Central memory CD4-positive, alpha-beta T cell (primary cell): Measurements from ENCODE around the gene C1orf52.
"Not testable (repeated sequence)": the region's sequence is repeated elsewhere in the genome, so short reads cannot be mapped to it uniquely, and the experiment has no call there.

Experiments used
- DNase-seq: peaks from one replicate; pipeline ENCODE4 v3.0.0; 2022

The C1orf52 gene

DNA sequence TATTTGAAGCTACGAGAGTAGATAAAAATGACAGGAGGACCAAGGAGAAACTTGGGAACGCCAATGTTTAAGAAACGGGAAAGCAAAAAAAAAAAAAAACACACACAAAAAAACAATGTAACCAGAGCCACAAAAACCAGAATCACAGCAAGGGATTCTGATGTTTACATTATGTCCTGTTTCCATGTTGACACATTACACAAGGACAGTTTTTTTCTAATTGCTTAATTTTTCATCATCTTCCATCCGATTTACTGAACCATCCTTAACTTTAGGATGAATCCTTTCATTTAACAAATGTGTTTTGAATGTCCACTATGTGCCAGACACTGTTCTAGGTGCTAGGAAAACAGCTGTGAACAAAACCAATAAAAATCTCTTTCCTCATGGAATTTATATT, 18.3 kb upstream of the C1orf52 start:
- DNase-seq = no peak

DNA sequence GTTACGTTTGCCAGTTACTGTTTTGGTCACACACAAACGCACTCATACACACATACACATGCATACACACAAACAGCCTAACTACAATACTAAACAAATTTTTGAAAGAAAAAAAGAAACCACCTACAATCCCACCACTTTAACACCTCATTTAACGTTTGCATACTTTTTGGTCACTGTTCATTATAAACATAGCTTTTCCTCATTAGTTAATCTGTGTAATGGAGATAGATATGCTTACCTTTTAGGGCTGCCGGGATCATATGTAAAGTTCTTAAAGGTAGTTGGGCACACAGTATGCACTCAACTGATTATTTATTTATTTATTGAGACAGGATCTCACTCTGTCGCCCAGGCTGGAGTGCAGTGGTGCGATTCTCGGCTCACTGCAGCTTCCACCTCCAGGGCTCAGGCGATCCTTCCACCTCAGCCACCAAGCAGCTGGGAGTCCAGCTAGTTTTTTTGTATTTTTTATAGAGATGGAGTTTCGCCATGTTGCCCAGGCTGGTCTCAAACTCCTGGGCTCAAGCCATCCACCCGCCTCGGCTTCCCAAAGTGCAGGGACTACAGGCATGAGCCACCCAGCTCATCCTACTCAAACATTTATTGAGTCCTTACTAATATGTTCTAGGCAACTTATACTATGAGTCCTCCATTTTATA, 17.6 kb upstream of the C1orf52 start:
- DNase-seq = no peak

GRCh38 chr1:85276215-85276977, 16.9 kb upstream of the C1orf52 start, which contains the start of gene BCL10:
TSS of gene BCL10 (minus strand) at chr1:85276632. CDS start at chr1:85276352, 280 bp downstream.
- DNase-seq = peak; percentile 98

DNA sequence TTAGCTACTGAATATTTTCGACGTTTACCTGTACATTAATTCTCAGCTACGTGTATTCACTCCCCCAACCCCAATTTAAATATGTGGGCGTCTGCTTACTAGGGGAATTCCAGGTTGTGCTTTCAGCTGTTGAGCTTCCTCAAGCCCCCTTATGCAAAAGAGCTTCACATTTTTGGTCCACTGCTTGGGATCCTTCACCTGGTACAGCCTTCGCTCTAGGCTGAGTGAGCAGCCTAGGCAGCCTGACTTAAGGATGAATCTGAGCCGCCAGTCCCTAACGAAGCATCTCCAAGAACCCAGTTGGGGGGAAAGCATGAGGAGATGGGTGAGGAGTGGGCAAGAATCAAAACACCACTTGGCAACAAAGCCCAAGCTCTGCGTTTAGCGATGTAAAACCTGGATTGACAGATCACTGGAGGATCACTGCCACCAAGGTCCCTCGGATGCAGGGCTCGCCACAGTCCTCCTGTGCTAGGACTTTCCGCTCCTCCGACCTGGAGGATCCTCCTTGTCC, 16.3 kb upstream of the C1orf52 start:
- DNase-seq = peak; percentile 43

GRCh38 chr1:85274969-85275453, 15.5 kb upstream of the C1orf52 start:
- no peak for DNase-seq

DNA sequence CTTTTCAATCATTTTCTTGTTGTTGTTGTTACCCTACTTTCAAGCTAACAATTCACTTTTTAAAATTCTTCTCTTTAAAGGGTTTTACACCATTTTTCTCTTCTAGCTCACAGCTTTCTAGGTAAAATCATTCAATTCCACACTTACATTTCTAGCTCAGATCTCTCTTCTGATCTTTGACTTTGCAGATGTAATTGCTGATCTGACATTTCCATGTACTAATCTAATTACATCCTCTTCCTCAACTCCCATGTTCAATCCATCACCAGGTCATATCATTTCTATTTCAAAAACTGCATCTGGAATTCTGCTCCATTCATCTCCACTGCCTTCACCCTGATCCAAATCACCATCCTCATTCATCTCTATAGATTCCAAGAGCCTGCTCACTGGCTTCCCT, 13.9 kb upstream of the C1orf52 start:
- no peak for DNase-seq

DNA sequence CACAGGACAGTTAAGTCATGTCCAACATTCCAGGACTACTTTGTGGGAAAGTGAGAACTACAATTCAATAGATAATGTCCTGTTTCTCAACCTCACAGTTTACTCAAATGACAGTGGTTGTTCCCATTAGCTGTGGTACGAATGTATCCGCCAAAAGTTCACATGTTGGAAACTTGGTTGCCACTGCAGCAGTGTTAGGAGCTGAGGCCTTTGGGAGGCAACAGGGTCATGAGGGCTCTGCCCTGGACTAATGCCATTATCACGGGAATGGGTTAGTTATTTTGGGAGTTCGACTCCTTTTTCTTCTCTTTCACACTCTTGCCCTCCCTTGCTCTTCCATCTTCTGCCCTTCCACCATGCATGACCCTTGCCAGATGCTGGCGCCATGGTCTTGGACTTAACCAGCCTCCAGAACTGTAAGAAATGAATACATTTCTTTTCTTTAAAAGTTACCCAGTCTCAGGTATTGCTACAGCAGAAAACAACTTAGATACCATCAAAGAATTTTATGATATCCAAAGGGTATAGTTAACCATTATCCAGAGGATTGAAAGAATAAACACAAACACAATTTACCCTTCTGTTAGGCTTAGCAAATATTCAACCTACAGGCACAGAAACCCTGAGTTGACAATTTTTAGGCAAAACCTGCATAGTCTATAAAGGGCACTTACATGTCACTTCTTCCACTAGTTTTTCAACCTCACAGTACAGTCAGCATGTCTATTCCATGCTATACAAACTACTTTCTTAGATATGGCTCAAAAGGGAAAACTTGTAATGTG, 9.5 kb upstream of the C1orf52 start:
- DNase-seq = no peak

DNA sequence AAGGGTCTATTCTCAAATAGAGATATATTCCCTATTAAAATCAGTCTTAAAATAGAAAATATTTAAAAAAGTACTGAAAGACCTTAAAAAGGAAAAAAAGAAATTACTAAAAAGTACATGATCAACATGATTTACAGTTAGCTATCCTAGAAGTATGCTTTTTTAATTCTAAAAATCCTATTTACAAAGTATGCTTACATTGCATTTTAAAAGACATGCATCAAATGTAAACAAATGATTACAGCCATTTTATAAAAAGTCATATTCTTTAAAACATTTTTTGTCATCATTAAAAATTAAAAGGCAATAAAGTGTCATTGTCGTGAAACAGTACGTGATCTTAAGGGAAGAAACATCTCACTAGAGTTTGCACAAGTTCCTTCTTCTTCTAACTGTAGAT, 7.9 kb upstream of the C1orf52 start:
- DNase-seq = no peak

DNA sequence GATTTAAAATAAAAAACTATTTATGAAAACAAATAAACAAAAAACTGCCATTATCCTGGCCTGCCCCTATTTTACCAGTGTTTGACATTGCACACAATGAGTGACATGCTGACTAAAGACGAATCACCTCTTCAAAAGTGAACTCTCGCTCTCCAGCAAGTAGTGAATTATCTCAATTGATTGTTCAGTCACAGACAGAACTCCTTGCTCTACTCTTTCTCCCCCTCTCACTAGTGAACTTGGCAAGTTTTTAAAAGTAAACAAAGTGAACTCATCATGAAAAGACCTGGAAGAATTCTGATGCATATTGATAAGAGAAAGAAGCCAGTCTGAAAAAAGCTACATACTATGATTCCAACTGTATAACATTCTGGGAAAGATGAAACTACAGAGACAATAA, 4.7 kb upstream of the C1orf52 start:
- DNase-seq = no peak

- DNase-seq = no peak
These were observed 3.5 kb upstream of the C1orf52 start for GRCh38 chr1:85262985-85263384.

GRCh38 chr1:85259912-85260274, 431 bp upstream of the C1orf52 start:
- DNase-seq = no peak

DNA sequence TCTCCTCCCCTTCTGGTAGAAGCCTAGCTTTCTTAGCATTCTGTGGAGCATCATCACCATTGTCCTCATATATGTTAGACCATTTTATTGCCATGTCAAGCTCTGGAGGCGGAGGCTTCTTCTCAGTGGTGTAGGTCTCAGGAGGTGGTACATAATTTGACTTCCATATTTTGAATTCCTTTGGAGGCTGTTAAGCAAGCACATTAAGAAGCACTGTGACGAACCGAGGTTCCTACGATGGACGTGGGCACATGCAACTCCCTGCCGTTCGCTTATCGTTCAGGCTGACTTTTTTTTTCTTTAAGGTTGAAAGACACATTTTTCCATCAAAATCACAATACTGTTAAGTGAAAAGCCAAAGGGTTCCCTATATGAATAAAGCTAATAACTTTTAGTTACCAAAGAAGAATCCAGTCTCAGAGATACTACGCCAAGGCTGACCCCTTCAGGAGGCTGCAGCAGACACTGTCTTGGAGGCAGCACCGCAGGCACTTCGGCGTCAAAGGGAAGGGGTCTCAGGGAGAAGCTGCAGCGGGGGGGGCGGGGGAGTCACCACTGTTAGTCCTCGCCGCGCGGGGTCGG, 835 bp downstream of the C1orf52 start:
- no peak for DNase-seq

- not testable (repeated sequence) for DNase-seq
These were observed 10.4 kb downstream of the C1orf52 start for GRCh38 chr1:85249042-85249441.

GRCh38 chr1:85245891-85246290, 13.6 kb downstream of the C1orf52 start:
- no peak for DNase-seq

DNA sequence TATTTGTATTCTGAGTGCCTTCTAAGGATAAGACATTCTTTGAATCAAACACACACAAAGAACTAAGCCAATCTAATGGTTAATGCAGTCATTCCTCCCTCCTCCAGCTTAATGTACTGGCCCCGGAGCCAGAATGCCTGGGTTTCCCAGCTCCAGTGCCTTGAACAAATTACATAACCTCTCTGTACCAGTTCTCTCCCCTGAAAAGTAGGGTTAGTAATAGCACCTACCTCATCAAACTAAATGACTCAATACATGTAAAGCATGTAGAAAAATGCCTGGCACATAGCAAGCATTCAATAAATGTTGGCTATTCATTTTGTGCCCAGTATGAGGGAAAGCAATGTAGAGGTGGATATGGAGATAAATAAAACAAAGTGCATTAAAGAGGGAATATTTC, 14.0 kb downstream of the C1orf52 start:
- DNase-seq = no peak

DNA sequence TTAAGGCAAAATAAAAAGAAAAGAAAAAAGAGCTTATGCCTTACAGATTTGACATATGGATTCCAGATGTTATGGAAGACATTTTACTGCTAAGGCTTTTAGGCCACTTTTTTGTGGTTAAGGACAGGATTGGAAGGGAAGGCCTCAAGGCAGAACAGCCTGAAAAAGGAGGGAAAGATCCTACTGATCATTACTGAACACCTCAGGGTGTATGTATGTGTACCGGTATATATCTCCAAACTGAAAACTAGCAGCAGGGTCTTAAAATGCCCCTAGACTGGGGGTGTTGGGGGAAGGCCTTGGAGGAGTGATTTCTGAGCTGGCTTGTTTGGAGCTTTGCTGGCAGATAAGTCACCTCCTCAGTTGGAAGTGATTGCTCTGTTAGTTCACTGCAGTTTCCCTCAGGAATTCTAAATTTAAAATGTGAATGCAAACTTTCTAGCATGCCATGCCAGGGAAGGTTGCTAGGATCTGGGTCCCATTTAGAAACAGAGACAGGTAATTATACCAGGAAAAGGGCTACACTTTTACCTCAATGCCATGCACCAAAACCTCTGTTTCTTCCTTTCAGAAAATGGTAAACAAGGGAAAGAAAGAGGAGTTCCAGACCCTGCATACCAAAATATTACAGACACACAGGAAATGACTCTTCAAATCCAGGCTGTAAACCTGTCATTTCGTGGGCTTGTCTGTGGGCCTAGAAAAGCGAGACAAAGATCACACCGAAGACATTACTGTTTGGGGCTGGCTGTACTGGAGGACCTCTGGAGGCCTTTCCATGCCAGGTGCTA, 15.0 kb downstream of the C1orf52 start:
- DNase-seq = no peak

DNA sequence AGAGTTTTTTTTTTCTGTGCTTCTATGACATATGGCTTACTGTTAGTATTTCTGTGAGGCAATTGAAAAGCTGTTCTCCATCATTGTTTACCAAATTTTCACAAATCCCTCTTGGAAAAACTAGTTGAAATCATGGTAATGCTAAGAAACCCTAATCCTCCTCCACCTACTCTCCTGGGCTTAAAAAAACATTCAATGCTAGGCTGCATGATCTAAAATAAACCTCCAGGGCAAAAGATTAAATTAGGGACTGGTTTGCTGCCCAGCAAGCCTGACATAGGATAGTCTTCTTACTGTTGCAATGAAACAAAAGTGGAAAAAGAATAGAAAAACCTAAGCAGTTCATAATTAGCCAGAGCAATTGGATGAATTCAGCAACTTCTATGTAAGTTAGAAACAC, 16.1 kb downstream of the C1orf52 start:
- no peak for DNase-seq

DNA sequence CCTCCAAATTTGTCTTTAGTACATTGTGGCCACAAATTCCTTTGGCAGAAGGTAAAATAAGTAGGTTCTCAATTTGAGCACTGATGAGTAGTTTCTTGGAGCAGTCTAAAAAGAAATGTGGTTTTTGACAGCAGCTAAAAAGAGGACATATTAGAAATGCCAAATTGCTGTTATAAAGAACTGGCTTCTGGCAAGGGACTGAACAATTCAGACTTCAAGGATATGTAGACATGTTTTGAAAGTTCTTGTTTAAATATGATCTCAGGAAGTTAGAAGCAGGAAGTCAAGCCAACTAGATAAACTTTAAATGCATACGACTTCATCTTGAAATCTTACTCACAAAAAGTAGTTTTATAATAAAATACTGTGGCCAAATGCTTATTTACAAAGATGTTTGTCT, 18.8 kb downstream of the C1orf52 start:
- DNase-seq = no peak

- DNase-seq = no peak
These were observed 19.3 kb downstream of the C1orf52 start for GRCh38 chr1:85240174-85240601.

DNA sequence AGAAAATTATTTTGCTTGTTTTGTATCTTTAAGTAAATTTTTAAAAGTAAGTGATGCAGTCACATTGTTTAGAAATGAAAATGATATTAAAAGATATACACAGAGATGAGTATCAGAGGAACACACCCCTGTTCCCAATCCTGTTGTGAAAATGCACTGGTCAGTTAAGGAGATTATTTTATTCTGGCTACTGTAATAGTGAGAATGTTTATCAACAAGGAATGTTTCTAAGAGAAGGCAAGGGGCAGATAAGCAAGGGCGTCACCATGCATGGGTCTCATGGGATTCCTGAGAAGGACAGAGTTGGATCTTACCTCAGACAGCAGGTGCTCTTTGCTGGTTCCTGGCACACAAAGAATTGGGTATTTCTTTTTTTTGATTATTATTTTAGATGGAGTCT, 21.8 kb downstream of the C1orf52 start:
- DNase-seq = no peak

GRCh38 chr1:85230305-85230977, 29.0 kb downstream of the C1orf52 start:
- DNase-seq = no peak
